Forelimb muscle (tissue), 1 donor: ENCODE results near the gene SLC38A11. TPM values are rescaled to one million over a fixed set of nuclear protein-coding genes. Genes with fewer than 3 reads are reported as not detected.

Source experiments
- DNase-seq: peaks from one replicate; pipeline ENCODE4 v3.0.0-alpha.2; 2013; ENCODE audit warnings: low read depth
- polyA plus RNA-seq: library from polyadenylated mRNA; unstranded; fragments of 120-200 nt; gene quantifications from one replicate; pipeline ENCODE4 v1.2.1, GENCODE V29; 2013; ENCODE audit not compliant: insufficient read length

SLC38A11 gene
- polyA plus RNA-seq, 1 donor, result 0.20 TPM

DNA sequence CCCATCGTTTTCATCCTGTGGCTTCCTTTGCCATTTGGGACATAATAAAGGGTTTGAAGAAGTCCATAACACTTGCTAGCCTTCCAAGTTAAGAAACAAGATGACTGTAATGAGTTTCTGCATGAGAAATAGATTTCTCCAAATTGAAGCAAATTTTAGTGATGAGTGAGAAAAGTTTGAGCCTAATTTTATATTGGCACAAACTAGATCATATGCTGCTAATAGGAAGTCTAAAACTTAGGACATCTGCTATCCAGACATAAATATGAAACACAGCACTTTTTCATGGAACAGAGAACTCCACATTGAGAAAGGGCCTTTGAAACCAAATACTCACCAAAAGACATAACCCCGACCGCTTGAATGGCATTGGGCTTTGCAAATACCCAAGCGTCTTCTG is 39.8 kb downstream of the SLC38A11 start:
- no peak for DNase-seq

DNA sequence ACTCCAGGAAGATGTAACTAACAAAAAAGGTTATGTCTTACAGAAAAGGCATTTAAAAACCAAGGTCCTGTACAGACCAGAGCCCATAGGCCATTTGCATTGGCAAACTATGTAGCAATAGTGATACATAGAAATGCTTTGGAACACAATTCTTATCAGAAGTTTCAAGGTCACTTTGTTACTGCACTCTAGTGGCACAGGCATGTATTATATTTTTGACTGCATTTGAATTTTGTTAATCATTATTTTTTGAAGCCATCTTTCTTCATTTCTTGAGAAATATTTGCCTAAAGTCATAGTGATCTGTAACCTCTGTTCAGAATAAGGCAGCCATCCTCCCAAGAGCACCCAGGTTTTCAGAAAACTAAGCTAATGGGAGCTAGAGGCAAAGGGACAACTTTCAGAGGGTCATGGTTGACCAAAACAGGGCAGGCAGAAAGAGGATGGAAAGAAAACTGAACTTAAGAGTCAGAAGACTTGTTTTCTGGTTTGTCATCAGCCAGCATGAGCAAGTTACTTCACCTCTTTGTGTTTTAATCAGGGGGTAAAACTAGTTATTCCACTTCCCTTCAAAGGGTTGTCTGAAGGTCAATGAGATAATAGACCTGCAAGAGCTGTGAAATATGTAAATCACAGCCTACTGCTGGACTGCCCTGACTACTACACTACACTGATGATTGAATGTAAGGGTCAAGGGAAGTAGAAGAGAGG is 41.5 kb downstream of the SLC38A11 start:
- DNase-seq, result no peak

DNA sequence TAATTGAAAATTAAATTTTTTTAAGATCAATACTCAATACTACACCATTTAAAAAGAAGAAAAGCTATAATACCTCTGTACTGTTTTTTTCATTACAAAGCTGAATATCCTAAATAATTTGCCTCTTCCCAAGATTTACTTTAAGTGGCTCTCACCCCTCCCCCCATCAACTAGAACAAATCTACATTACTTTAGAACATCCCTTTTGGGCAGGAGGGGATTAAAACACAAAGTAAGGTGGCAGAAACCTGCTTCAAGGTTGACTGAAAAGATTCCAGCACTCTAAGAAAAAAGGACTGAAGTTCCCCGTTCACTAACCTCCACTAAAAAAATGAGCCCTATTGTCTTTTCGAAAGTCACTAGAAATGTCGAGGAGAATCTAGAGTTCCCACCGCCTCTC is 42.3 kb downstream of the SLC38A11 start:
- no peak for DNase-seq

DNA sequence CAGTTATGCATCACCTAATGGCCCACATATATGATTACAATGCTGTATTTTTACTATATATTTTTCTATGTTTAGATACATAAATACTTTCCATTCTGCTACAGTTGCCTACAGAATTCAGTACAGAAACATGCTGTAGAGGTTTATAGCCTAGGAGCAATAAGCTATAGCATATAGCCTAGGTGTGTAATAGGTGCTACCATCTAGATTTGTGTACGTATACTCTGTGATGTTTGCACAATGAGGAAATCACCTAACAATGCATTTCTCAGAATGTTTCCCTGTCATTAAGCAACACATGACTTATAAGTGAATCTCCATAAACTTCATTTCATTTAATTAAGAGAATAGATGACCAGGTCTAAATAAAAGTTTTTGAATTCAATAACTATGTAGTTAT is 43.5 kb downstream of the SLC38A11 start:
- no peak for DNase-seq

DNA sequence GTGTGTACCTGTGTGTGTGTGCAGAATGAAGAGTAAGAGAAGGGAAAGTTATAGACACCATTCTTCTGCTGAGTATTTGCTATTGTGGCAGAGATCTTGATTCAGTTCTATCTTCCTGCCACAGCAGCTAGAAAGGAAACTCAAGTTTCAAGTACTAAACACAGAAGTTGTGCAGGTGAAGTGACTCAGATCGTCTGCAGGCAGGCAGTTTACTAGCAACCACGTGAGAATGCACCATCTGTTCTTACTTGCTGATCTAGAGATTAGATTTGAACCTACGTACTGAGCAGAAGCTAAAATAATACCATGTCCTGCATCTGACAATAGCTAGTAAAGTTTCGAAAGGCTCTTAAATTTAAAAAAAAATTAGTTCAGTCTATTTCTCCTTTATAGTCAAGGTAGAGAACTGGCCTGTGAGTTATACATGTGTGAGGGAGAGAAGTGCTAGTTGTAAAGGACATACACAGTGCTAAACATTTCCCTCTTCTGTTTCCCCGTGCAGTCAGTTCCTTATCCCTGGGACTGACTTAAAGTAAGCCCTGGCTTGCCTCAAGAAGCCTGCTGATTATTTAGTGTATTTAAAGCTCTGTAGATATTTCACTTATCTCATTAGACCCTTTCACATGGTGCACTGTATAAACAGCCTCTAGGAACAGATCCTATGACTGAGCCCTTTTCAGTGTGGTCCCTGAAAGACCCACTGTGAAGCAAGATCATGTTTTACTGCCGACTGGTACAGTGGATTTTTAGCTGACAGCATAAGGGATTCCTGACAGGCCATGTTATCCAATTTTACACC is 45.0 kb downstream of the SLC38A11 start:
- DNase-seq, result no peak

DNA sequence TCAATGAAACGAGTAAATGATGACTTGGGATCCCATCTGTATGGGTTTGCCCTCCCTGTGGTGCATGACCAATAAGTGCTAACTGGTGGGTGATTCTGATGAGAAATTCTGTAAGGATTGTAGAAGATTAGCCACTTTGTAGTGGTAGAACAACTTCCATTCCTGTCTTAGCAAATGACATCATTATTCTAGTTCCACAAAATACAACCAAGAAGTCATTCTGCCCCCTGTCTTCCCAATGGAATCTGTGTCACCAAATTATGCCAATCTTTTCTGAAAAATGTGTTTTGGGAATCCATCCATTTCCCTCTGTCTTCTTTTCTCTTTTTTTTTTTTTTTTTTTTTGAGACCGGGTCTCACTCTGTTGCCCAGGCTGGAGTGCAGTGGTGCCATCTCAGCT is 48.4 kb downstream of the SLC38A11 start:
- DNase-seq, result no peak

DNA sequence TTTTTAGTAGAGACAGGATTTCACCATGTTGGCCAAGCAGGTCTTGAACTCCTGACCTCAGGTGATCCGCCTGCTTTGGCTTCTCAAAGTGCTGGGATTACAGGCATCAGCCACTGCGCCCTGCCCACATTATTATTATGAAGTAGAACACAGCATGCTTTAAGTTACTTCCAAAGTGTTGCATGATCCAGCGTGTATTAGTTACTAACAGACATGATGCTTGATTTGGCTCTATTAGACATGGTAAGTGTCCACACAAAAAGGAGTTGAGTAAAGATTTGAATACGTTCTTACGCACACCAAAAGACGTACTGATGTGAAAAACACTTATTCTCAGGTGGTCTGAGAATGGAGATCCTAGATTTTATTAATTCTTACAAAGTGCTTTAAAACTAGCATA is 50.0 kb downstream of the SLC38A11 start:
- no peak for DNase-seq

DNA sequence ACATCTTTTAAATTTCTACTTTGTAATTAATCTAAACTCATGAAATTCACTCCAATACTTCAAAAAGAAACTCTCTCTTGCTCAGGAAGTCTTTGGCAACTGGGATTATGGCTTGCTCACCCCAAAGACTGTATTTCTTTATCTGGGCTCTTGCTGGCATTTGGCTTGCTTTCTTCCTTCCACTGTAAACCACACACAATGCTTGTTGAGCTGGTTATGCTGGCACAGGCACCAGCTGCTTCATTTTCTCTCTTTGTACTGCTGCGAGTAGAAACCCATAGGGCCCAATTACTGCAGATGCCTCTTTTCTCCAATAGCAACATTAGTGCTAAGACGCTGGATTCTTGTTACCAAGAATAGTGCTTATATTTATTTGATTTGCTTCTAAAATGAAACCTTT is 51.4 kb downstream of the SLC38A11 start:
- no peak for DNase-seq

DNA sequence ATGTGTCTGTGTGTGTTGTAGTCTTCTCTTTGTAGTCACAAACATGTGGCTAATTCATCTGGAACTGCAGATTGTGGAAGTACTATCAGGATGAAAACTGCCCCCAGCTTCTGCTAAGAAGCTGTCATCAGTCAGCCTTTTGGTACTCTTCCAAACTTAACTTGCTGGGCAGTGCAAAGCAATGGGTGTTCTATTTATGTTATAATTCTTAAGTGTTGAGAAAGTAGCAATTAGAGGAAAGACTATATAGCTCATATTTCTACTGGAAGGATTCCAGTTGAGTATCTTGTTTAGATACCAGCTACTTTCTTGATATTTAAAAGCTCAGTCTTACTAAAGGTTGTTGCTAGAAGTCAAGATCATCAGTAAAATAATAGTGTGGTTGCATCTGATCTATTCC is 52.1 kb downstream of the SLC38A11 start:
- DNase-seq, result no peak

DNA sequence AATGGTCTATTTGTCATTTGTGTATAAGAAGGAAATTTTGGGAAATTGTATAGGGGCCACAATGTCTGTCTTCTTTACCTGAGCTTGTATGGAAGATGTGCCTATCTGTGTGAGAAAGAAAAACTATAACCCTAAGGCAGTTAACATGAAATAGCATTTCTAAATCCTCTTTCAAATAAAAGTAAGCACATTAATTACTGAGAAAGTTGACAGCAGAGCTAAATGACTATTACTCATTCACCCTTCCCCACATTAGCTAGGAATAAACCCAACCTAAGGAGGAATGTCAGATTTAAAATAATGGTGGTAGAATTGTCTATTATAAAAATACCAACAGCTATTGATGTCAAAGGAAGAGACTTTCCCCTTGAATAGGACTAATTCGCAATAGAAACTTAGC is 56.2 kb downstream of the SLC38A11 start:
- DNase-seq, result no peak

DNA sequence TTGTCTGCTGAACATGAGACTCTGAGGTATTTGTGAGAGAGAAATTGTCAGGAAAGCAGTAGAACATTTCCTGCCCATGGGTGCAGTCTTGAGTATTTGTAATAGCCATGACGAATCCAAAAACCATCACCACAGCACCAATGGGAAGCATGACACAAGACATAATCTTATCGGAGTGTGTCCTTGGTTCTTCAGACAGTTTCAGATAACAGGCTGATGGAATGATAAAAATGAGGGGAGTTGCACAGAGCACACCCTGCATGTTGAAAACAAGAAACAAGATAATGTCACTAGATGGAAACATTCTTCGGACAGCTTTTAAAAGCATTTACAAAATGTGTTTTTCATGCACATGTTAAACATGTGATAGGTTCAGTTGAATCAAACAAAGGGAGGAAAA is 56.9 kb downstream of the SLC38A11 start:
- DNase-seq, result no peak

DNA sequence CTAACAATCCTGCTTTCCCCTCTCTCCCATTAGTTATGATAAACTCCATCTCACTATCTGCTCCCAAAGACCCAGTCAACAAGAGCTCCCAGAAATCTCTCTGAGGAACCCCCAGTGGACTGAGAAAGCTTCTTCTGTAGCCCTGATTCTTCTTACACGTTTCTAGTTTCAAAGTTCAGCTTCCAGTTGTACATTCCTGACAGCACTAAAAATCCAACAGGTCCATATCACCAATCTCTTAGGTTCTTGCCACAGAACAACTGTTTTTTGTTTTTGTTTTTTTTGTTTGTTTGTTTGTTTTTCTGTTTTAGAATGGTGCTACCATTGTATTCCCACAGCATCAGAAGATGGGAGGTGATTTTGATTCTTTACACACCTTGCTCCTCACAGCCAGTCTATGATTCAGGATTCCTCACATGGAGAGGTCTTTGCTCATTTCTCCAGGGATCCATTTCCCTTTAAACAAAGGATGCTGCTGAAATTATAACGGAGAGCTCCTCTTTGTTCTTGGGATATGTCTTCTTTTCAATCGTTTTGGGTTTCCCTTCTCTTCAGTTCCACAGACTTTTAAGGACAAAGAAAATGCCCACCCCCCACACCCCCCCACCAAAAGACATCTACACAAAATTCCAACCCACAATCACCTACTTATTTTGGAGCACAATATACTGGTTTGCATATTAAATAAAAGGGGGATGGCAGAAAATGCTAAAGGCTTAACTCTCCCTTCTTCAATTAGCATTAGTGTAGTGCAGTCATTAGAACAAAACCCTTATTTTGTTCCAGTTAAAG is 57.7 kb downstream of the SLC38A11 start:
- DNase-seq, result no peak

DNA sequence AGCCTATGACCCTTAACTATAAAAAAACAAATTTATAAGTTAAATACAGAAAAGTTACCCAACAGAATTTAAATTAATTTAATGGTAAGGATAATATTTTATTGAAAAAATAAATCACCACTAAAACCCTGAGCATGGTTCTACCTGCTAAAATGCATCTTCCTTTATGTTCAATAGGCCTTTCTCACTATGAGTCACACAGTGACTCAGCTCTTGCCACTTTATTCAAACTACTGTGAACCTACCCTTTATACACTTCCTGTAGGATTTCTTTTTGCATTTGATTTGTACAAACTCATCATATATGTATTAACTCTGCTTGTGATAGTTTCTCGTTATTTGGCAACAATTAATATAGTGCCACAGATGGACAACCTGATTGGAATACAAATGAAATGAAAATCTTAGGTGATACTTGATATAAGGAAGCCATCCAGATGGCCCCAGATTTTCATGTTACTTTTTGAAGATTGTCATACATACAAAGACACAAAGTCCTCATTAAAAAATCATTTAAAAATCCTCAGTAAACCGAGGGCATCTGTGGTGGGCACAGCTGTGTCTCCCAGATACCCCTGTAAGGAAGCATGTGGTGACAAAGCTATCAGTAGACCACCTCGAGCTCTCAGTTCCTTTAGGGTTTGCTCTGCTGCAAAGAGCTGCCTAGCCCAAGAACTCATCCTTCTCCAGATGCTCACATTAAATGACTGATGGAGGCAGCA is 58.5 kb downstream of the SLC38A11 start:
- DNase-seq, result no peak

DNA sequence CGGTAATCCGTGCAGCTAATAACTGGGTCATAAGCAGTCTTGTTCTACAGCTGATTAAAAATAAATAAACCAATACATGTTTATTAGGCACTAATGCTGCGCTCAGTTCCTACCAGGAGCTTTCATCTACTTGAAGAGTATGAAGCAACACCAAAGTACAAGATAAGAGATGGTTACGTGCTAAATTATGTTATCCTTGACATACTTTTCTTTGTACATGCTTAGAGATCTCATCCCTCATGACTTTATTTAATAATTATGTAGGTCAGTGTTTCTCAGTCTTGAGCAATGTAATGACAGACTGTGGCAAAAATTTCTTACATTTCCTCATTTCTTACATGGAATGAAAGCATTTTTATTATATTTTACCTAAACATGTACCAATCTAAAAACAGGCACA is 59.1 kb downstream of the SLC38A11 start:
- DNase-seq, result no peak

DNA sequence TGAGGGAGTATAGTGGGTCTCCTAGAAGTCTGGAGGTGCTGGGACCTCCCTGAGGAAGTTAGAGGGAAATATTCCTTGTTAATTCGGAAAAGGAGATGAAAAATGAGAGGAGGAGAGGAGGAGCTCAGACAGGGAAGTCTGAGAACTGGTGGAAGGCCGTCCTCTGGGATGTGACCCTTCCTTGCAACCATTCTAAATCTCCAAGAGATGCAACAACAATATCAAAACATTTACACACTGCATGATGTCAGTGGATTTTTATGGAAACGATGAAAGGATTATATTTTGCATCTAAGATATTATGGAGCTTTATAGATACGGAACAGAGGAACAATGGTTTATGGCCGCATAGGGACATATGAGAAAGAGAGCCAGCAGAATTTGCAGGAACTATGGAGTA is 63.9 kb downstream of the SLC38A11 start:
- DNase-seq, result peak; percentile 8

DNA sequence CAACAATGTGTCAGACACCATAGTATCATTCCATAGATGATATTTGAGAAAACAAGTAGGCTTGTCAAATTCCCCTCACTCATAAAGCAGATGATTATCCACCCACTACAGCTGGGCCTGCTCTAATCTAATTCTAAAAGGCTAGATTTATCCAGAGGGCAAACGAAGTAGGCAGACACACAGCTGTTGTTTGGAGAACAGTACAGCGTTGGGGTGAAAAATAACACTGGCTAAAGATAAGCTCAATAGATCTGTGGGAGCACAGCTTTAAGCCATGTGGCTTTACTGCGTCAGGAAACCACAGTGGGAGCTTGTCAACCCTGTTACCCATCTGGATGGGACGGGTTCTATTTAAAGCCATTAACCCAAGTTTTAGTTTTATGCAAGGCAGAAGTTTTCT is 64.8 kb downstream of the SLC38A11 start:
- no peak for DNase-seq

DNA sequence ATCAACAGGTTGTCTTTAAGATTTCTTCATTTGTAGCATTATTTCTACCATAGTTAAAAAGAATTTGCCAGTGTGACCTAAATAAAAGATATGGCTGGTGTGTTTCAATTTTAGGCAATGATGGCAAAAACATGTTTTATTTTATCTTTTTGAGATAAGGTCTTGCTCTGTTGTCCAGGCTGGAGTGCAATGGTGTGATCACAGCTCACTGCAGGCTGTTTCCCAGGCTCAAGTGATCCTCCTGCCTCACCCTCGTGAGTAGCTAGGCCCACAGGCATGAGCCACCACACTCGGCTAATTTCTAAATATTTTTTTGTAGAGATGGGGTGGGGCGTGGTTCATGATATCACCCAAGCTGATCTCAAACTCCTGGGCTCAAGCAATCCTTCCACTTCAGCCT is 66.7 kb downstream of the SLC38A11 start:
- DNase-seq, result no peak

DNA sequence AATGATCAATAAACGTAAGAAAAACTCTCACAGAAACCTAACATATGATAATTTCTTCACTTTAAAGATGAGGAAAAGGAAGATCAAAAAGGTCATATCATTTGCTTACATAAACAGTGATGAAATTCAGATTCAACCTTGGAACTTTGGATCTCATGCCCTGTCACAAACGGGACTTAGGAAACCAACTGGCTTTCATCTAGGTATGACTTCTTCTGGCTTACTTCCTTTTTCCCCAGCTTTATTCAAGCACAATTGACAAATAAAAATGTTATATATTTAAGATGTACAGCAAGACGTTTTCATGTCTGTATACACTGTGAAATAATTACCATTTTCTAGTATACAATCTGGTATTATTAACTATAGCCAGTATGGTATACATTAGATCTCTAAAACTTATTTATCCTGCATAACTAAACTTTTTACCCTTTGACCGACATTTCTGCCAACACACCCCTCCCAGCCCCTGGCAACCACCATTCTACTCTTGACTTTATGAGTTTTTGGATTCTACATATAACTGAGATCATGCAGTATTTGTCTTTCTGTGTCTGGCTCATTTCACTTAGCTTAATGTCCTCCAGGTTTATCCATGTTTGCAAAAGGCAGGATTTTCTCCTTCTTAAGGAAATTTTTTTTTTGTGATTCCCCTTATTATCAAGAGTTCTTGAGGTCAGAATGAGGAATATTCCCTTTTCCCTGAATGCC is 67.7 kb downstream of the SLC38A11 start:
- DNase-seq, result no peak

DNA sequence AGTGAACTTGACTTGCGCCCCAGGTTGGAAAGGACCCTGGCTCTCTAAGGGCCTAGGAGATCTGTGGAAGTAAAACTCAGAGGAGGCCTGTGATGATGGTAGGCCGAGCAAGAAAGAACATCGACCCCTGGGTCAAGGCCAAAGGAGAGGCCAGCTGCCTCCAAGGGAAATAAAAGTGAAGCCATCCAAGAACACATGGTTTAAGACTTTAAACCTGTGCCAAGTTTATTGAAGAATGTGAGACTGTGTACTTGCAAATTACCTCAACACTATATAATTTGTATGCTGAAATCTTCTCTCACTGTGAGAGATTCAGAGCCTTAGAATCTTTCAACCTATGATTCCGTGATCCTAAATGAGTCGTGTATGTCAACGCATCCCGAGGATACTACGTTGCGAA is 73.0 kb downstream of the SLC38A11 start:
- DNase-seq, result no peak

DNA sequence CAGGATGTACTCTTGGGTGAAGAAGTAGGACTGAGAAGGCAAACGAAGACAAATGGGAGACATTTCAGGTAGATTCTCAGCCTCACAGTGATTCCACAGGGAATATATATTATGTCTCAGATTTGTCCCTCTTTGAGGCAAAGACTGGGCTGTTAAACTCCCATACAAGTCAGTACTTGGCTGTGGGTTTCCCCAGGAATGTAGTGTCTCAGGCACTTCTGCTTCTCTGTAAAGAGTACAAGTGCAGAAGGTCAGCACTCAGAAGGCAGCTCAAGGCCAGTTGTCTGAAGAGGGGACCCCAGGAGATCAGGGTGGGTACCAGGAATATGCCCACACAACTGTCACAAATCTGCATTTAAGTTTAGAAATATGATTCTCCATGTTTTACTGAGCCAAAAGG is 73.8 kb downstream of the SLC38A11 start:
- no peak for DNase-seq

DNA sequence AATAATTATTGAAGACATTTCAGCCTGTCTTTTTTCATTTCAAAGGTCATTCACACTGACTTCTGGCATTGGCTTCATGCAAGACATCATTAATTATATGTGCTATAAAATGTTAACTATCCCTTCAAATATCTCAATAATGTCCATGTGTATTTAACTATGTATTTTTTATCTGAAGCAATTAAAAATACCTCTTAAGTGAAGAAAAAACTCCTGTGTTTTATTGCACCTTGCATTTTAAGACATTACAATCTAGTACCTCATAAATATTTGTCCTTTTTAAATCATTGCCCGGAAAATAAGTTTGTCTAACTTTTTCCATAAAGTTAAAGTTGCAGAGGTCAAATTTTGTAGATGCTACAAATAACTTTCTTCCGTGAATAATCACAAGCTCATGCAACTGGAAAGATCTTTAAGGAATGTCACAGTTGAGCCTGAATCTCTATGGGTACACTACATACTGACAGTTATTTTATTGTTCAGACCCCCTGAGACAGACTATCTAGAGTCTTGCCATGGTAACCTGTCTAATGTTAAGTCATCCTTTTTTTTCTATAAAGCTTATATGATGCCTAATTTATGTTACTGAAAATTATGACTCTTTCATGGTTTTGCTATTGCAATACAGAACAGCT is 75.3 kb downstream of the SLC38A11 start:
- no peak for DNase-seq
